Endothelial cell (in vitro differentiated cells): ENCODE results near the gene CDHR2. TPM values are rescaled to one million over a fixed set of nuclear protein-coding genes. Genes with fewer than 3 reads are reported as not detected.

ENCODE experiments used
- DNase-seq: peaks from one replicate; pipeline ENCODE4 v3.0.0; 2021; ENCODE audit warnings: low spot score
- H3K27ac Mint-ChIP-seq: one replicate; pipeline ENCODE4 v1.8.0; 2021; ENCODE audit warnings: mixed read lengths, inconsistent platforms; ENCODE audit not compliant: unreplicated experiment
- H3K27me3 Mint-ChIP-seq: one replicate; pipeline ENCODE4 v1.8.0; 2021; ENCODE audit warnings: mild to moderate bottlenecking, moderate library complexity, mixed read lengths, inconsistent platforms; ENCODE audit not compliant: unreplicated experiment
- H3K36me3 Mint-ChIP-seq: one replicate; pipeline ENCODE4 v1.8.0; 2021; ENCODE audit warnings: mild to moderate bottlenecking, low read depth, mixed read lengths, inconsistent platforms; ENCODE audit not compliant: unreplicated experiment
- H3K4me1 Mint-ChIP-seq: one replicate; pipeline ENCODE4 v1.8.0; 2021; ENCODE audit warnings: mild to moderate bottlenecking, mixed read lengths, inconsistent platforms; ENCODE audit not compliant: unreplicated experiment
- H3K4me3 Mint-ChIP-seq: one replicate; pipeline ENCODE4 v1.8.0; 2021; ENCODE audit warnings: mild to moderate bottlenecking, mixed read lengths, inconsistent platforms; ENCODE audit not compliant: unreplicated experiment
- H3K9me3 Mint-ChIP-seq: one replicate; pipeline ENCODE4 v1.8.0; 2021; ENCODE audit warnings: mixed read lengths, inconsistent platforms; ENCODE audit not compliant: unreplicated experiment
- total RNA-seq: library from RNA; stranded (reverse); fragmentation: NEBNext Ultra II Directional; extraction: Animal tissue kit (Norgen Biotek cat#: 25700); gene quantifications from one replicate; pipeline ENCODE4 v1.2.1, GENCODE V29; 2021; ENCODE audit not compliant: unreplicated experiment
- TF ChIP-seq, protein P1 (sequence below): fragments of 200-600 bp; sonication (generic); IDR thresholded peaks from one replicate; pipeline ENCODE4 v1.5.0; 2021; ENCODE audit warnings: antibody characterized with exemption; ENCODE audit not compliant: unreplicated experiment

Gene CDHR2
- total RNA-seq, 1 donor from 2014 or later = 0.85 TPM

DNA sequence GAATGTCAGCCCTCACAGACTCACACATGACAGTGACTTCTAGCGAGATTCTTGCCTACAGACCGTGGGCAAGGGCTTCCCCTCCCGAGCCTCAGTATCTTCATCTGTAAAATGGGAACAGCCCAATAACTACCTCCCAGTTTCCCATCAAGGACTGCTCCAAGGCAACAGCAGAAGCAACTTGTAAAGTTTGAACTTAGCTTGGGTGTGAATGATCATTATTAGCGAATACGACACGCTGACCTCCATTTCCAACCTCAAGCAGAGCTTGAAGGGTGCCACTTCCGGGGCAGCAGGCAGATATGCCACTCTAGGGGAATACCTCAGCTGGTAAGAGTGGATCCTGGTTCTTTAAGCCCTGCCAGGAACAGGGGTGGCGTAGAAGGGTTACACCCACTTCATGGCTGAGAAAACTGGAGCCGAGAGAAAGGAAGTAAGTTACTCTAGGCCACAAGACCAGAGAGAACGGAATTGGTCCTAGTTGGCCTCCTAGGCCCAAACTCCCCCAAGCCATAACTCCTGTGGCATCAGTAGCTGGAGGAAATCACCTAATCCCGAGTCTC is 14.0 kb upstream of the CDHR2 start:
- Mint-ChIP-seq H3K9me3 (no peaks in the 10 kb centered on the region), H3K27ac (peak overlapping the region; percentile 94), H3K4me3 (peak overlapping the region; percentile 95), H3K4me1 (peaks cover 53% of the 10 kb centered on the region), H3K36me3 (peaks cover 11% of the 10 kb centered on the region), H3K27me3 (peaks cover 14% of the 10 kb centered on the region)
- TF ChIP-seq, protein P1, sequence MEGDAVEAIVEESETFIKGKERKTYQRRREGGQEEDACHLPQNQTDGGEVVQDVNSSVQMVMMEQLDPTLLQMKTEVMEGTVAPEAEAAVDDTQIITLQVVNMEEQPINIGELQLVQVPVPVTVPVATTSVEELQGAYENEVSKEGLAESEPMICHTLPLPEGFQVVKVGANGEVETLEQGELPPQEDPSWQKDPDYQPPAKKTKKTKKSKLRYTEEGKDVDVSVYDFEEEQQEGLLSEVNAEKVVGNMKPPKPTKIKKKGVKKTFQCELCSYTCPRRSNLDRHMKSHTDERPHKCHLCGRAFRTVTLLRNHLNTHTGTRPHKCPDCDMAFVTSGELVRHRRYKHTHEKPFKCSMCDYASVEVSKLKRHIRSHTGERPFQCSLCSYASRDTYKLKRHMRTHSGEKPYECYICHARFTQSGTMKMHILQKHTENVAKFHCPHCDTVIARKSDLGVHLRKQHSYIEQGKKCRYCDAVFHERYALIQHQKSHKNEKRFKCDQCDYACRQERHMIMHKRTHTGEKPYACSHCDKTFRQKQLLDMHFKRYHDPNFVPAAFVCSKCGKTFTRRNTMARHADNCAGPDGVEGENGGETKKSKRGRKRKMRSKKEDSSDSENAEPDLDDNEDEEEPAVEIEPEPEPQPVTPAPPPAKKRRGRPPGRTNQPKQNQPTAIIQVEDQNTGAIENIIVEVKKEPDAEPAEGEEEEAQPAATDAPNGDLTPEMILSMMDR = no peak
- no peak for DNase-seq

DNA sequence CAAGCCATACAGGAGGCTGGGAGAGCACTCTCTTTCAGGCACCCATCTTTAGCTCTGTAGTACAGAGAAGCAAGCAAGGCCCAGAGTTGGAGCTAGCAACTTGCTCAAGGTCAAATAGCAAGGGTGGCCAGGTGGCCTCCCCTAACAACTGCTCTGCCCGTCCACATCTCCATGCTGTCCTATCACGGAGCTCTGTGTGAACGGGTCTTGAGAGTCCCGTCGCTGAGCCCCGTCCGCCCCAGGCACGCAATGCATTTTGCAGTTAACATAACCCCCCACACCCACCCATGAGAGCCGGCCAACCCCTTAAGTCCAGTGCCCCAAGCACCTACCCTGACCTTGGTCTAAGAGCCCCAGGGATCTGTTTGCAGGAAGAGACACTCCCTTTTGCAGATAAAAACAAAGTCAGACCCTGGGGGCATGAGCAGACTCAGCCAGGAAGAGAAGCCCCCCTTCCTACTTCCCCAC is 13.4 kb upstream of the CDHR2 start:
- Mint-ChIP-seq H3K27me3 (peaks cover 15% of the 10 kb centered on the region), H3K27ac (peak overlapping the region; percentile 94), H3K4me3 (peak overlapping the region; percentile 95), H3K36me3 (peaks cover 11% of the 10 kb centered on the region), H3K9me3 (no peaks in the 10 kb centered on the region), H3K4me1 (peaks cover 58% of the 10 kb centered on the region)
- TF ChIP-seq, protein P1 = no peak
- DNase-seq = no peak

DNA sequence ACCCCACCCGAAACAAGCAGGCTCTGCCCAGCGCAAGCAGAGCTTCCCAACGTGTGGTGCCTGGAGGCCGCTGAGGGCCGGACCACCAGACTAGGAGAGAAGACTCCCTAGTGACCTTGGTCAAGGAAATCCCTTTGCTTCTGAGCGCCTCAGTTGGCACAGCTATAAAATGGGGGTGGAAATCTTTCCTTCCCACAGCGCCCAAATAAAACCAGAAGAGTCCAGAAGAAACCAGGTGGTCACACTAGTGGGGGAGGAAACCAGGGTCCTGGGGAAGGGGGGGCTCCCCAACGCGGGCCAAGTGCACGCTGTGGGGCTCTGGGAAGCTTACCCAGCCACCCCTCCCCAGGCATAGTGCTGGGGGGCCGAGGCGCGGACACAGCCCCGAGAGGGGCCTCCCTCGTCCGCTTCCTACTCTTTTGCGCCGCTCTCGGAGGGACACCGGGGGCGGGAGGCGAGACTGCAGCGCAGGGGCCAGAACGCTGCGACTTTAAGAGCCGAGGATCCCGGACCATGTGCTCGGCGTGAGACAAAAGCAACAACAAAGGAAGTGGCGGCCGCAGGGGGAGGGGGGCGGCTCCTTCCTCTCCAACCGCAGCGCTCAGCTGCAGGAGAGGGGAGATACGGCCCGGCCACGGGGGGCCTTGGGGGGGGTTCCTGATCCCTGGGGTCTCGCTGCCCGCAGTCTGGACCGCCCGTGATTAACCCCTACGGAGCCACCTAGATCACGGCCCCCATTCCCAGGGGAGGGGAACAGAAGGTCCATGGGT is 12.8 kb upstream of the CDHR2 start:
- TF ChIP-seq, protein P1 = no peak
- H3K4me1 Mint-ChIP-seq = peaks cover 57% of the 10 kb centered on the region
- H3K9me3 Mint-ChIP-seq = no peaks in the 10 kb centered on the region
- H3K27ac Mint-ChIP-seq = peak overlapping the region; percentile 94
- peaks cover 20% of the 10 kb centered on the region for H3K27me3 Mint-ChIP-seq
- H3K4me3 Mint-ChIP-seq = peak overlapping the region; percentile 95
- H3K36me3 Mint-ChIP-seq = peaks cover 11% of the 10 kb centered on the region
- peak; percentile 79 for DNase-seq

DNA sequence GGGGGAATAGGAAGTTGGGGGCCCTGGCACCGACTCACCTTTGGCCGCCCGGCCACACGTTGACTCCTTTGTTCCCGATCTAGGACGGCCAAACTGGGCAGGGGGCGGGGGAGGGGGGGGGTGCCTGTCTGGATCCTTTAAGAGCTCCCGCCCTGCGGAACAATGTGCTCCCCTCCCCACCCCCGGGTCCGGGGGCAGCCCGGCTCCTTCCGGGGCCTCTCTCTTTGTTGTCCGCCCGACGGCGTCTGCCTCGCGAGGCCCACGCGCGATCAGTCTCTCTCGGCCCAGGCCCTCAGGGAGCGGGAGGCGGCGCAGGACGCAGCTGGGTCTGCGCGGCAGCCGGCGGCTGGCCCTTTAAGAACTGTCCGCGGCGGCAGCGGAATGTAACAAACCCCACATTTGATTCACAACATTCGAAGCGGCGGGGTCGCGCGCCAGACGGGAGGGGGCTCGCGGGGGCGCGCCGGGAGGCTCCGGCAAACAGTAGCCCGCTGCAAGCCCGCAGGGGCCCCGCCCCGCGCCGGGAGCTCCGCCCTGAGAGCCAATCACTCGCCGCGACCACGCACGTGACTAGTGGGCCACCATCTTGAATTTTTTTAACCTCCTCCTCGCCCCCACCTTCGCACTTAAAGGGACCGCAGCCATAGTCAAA is 12.1 kb upstream of the CDHR2 start, which contains the start of gene RNF44:
Gene RNF44 (minus strand): TSS at position 501 of the 652 bp plus-strand sequence. CDS start 4,930 bp downstream, outside the sequence.
- Mint-ChIP-seq H3K27me3 (peaks cover 23% of the 10 kb centered on the region), H3K27ac (peak within 1 kb of the TSS; percentile 98), H3K9me3 (no peaks in the 10 kb centered on the region), H3K36me3 (peaks cover 11% of the 10 kb centered on the region), H3K4me1 (peaks cover 63% of the 10 kb centered on the region), H3K4me3 (peak within 1 kb of the TSS; percentile 96)
- peak; percentile 98 for DNase-seq
- TF ChIP-seq, protein P1 = no peak
